ENCODE results near the gene ANKS4B.
"Not testable (repeated sequence)": the region's sequence is repeated elsewhere in the genome, so short reads cannot be mapped to it uniquely, and the experiment has no call there.

ANKS4B gene

DNA sequence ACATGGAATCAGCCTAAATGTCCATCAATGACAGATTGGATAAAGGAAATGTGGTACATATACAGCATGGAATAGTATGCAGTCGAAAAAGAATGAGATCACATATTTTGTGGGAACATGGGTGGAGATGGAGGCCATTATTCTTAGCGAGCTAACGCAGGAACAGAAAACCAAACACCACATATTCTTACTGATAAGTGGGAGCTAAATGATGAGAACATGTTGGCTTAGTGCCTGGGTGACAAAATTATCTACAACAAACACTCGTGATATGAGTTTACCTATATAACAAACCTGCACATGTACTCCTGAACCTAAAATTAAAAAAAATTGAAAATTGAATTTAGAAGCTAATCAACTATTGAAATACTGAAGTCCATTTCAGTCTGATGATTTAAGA lies 6.1 kb downstream of the ANKS4B start:
- H2BK5ac ChIP-seq (ENCODE audit: low read length) = no peak overlapping the region
- H3K4me2 ChIP-seq (ENCODE audit: insufficient read depth, low read length, poor library complexity, severe bottlenecking) = no peak overlapping the region
- no peak overlapping the region for H2BK15ac ChIP-seq (ENCODE audit: low read length)
- H3K27ac ChIP-seq (replicated peaks; ENCODE audit: low read length) = no peak overlapping the region
- H3K23ac ChIP-seq (ENCODE audit: low read depth, low read length, poor library complexity) = no peak overlapping the region
- no peaks in the 10 kb centered on the region for H3K79me1 ChIP-seq (ENCODE audit: low read depth, low read length)
- no peak overlapping the region for H3K14ac ChIP-seq (ENCODE audit: low read length)
- H3K18ac ChIP-seq (ENCODE audit: low read length) = no peak overlapping the region
- DNase-seq (ENCODE audit: low spot score) = no peak
- no peaks in the 10 kb centered on the region for H3K9me3 ChIP-seq (replicated peaks in 1 of 2; ENCODE audit: control insufficient read depth in 2 of 2, insufficient read depth in 1 of 2, low read depth in 1 of 2, low read length in 2 of 2)
- H2AK5ac ChIP-seq (ENCODE audit: low read depth, low read length) = no peak overlapping the region
- H3K9ac ChIP-seq (ENCODE audit: low read depth, low read length, poor library complexity) = no peak overlapping the region
- H2BK120ac ChIP-seq (ENCODE audit: low read depth, low read length) = no peak overlapping the region
- no peaks in the 10 kb centered on the region for H3K4me1 ChIP-seq (ENCODE audit: control insufficient read depth in 2 of 2, insufficient read depth in 1 of 2, low read depth in 1 of 2, low read length in 2 of 2)
- H4K91ac ChIP-seq (ENCODE audit: low read depth, low read length, poor library complexity) = no peak overlapping the region
- no CpG with 5 or more reads among the region's 4 CpGs for WGBS, 2 donors (ENCODE audit: extremely low coverage in 2 of 2, insufficient read length in 2 of 2, insufficient replicate concordance in 1 of 2)
- H4K8ac ChIP-seq (ENCODE audit: low read depth, low read length) = no peak overlapping the region
- H3K4me3 ChIP-seq (ENCODE audit: low read length in 2 of 2) = no peak overlapping the region
- H2BK12ac ChIP-seq (ENCODE audit: low read length) = no peak overlapping the region
- no peak overlapping the region for H2AFZ ChIP-seq (ENCODE audit: low read length)
- H3K4ac ChIP-seq (ENCODE audit: low read length) = no peak overlapping the region
- H3K36me3 ChIP-seq (replicated peaks in 1 of 2; ENCODE audit: control insufficient read depth in 2 of 2, insufficient read depth in 2 of 2, low read length in 2 of 2) = no peaks in the 10 kb centered on the region
- peaks cover 0 to 4% (median 0%) of the 10 kb centered on the region in 3 experiments for H3K27me3 ChIP-seq (ENCODE audit: control insufficient read depth in 3 of 3, insufficient read depth in 3 of 3, low read depth in 1 of 3, low read length in 3 of 3)

- H3K4me2 ChIP-seq (ENCODE audit: insufficient read depth, low read length, poor library complexity, severe bottlenecking) = no peak overlapping the region
- H2BK5ac ChIP-seq (ENCODE audit: low read length) = no peak overlapping the region
- H3K18ac ChIP-seq (ENCODE audit: low read length) = no peak overlapping the region
- H3K79me1 ChIP-seq (ENCODE audit: low read depth, low read length) = no peaks in the 10 kb centered on the region
- H4K8ac ChIP-seq (ENCODE audit: low read depth, low read length) = no peak overlapping the region
- no peak overlapping the region for H3K27ac ChIP-seq (replicated peaks; ENCODE audit: low read length)
- H2AFZ ChIP-seq (ENCODE audit: low read length) = no peak overlapping the region
- no peak overlapping the region for H3K4ac ChIP-seq (ENCODE audit: low read length)
- H2BK120ac ChIP-seq (ENCODE audit: low read depth, low read length) = no peak overlapping the region
- no CpG with 5 or more reads among the region's 2 CpGs for WGBS, 2 donors (ENCODE audit: extremely low coverage in 2 of 2, insufficient read length in 2 of 2, insufficient replicate concordance in 1 of 2)
- peaks cover 0 to 3% (median 0%) of the 10 kb centered on the region in 3 experiments for H3K27me3 ChIP-seq (ENCODE audit: control insufficient read depth in 3 of 3, insufficient read depth in 3 of 3, low read depth in 1 of 3, low read length in 3 of 3)
- H3K14ac ChIP-seq (ENCODE audit: low read length) = no peak overlapping the region
- no peak overlapping the region for H2BK12ac ChIP-seq (ENCODE audit: low read length)
- H2BK15ac ChIP-seq (ENCODE audit: low read length) = no peak overlapping the region
- H2AK5ac ChIP-seq (ENCODE audit: low read depth, low read length) = no peak overlapping the region
- no peaks in the 10 kb centered on the region for H3K9me3 ChIP-seq (replicated peaks in 1 of 2; ENCODE audit: control insufficient read depth in 2 of 2, insufficient read depth in 1 of 2, low read depth in 1 of 2, low read length in 2 of 2)
- no peak overlapping the region for H3K4me3 ChIP-seq (ENCODE audit: low read length in 2 of 2)
- no peaks in the 10 kb centered on the region for H3K36me3 ChIP-seq (replicated peaks in 1 of 2; ENCODE audit: control insufficient read depth in 2 of 2, insufficient read depth in 2 of 2, low read length in 2 of 2)
- no peak overlapping the region for H4K91ac ChIP-seq (ENCODE audit: low read depth, low read length, poor library complexity)
- H3K4me1 ChIP-seq (ENCODE audit: control insufficient read depth in 2 of 2, insufficient read depth in 1 of 2, low read depth in 1 of 2, low read length in 2 of 2) = peaks cover 0 to 2% of the 10 kb centered on the region in 2 donors
- no peak for DNase-seq (ENCODE audit: low spot score)
- H3K23ac ChIP-seq (ENCODE audit: low read depth, low read length, poor library complexity) = no peak overlapping the region
- H3K9ac ChIP-seq (ENCODE audit: low read depth, low read length, poor library complexity) = no peak overlapping the region
These were observed 9.3 kb downstream of the ANKS4B start for GRCh38 chr16:21242756-21243155.

DNA sequence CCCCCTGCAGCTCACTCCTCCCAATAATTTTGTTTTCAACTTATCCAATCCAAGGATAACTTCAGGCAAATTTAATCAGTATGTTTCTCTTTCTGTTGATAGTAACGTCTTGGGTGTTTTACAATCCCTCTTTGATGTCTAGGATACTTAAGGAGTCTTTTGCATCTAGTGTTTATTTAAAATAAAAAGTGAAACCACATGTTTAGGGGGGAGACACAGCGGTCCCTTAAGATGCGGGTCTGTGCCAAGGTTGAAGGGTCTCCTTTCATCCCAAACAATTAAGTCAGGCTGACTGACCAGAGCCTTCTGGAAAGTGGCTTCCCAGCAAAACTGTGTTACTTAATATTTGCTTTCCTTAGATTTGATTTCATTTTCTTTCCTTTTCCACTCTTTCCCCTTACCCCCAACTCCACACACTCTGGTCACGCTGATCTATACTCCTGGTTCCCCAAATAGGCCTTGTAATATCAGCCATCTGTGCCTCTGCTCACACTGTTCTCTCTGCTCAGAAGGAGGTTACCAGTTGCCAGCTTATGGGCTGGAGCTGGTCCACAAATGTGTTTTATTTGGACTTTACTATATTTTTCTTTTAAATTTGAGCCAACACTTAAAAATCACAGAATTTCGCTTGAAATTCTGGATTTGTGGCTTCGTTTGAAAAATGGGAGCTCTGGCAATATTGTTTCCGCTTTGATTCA lies 11.2 kb downstream of the ANKS4B start:
- Histone ChIP-seq H3K9ac (ENCODE audit: low read depth, low read length, poor library complexity) (no peak overlapping the region), H3K23ac (ENCODE audit: low read depth, low read length, poor library complexity) (no peak overlapping the region), H3K27me3 (ENCODE audit: control insufficient read depth in 3 of 3, insufficient read depth in 3 of 3, low read depth in 1 of 3, low read length in 3 of 3) (peaks cover 0 to 4% (median 0%) of the 10 kb centered on the region in 3 experiments), H3K4me1 (ENCODE audit: control insufficient read depth in 2 of 2, insufficient read depth in 1 of 2, low read depth in 1 of 2, low read length in 2 of 2) (peaks cover 0 to 2% of the 10 kb centered on the region in 2 donors), H2AK5ac (ENCODE audit: low read depth, low read length) (no peak overlapping the region), H4K91ac (ENCODE audit: low read depth, low read length, poor library complexity) (no peak overlapping the region), H3K18ac (ENCODE audit: low read length) (no peak overlapping the region), H3K4me2 (ENCODE audit: insufficient read depth, low read length, poor library complexity, severe bottlenecking) (no peak overlapping the region), H2AFZ (ENCODE audit: low read length) (no peak overlapping the region), H3K4me3 (ENCODE audit: low read length in 2 of 2) (no peak overlapping the region), H2BK120ac (ENCODE audit: low read depth, low read length) (no peak overlapping the region), H3K9me3 (replicated peaks in 1 of 2; ENCODE audit: control insufficient read depth in 2 of 2, insufficient read depth in 1 of 2, low read depth in 1 of 2, low read length in 2 of 2) (no peaks in the 10 kb centered on the region), H3K4ac (ENCODE audit: low read length) (no peak overlapping the region), H3K27ac (replicated peaks; ENCODE audit: low read length) (no peak overlapping the region), H3K36me3 (replicated peaks in 1 of 2; ENCODE audit: control insufficient read depth in 2 of 2, insufficient read depth in 2 of 2, low read length in 2 of 2) (no peaks in the 10 kb centered on the region), H2BK15ac (ENCODE audit: low read length) (no peak overlapping the region), H4K8ac (ENCODE audit: low read depth, low read length) (no peak overlapping the region), H2BK12ac (ENCODE audit: low read length) (no peak overlapping the region), H3K14ac (ENCODE audit: low read length) (no peak overlapping the region), H3K79me1 (ENCODE audit: low read depth, low read length) (no peaks in the 10 kb centered on the region), H2BK5ac (ENCODE audit: low read length) (no peak overlapping the region)
- no peak for DNase-seq (ENCODE audit: low spot score)
- no CpG with 5 or more reads among the region's 7 CpGs for WGBS, 2 donors (ENCODE audit: extremely low coverage in 2 of 2, insufficient read length in 2 of 2, insufficient replicate concordance in 1 of 2)

- not testable (repeated sequence) for H3K4ac ChIP-seq (ENCODE audit: low read length); H3K9me3 ChIP-seq (replicated peaks in 1 of 2; ENCODE audit: control insufficient read depth in 2 of 2, insufficient read depth in 1 of 2, low read depth in 1 of 2, low read length in 2 of 2); H3K18ac ChIP-seq (ENCODE audit: low read length)
These were observed 14.7 kb downstream of the ANKS4B start for GRCh38 chr16:21248179-21248578.

More at GRCh38 chr16:21248179-21248578, 14.7 kb downstream of the ANKS4B start:
- not testable (repeated sequence) for H3K4me2 ChIP-seq (ENCODE audit: insufficient read depth, low read length, poor library complexity, severe bottlenecking); H4K8ac ChIP-seq (ENCODE audit: low read depth, low read length); H3K27ac ChIP-seq (replicated peaks; ENCODE audit: low read length); H3K36me3 ChIP-seq (replicated peaks in 1 of 2; ENCODE audit: control insufficient read depth in 2 of 2, insufficient read depth in 2 of 2, low read length in 2 of 2); H3K14ac ChIP-seq (ENCODE audit: low read length); H4K91ac ChIP-seq (ENCODE audit: low read depth, low read length, poor library complexity); H3K23ac ChIP-seq (ENCODE audit: low read depth, low read length, poor library complexity); H3K4me1 ChIP-seq (ENCODE audit: control insufficient read depth in 2 of 2, insufficient read depth in 1 of 2, low read depth in 1 of 2, low read length in 2 of 2); H2BK12ac ChIP-seq (ENCODE audit: low read length); H3K79me1 ChIP-seq (ENCODE audit: low read depth, low read length); H2BK120ac ChIP-seq (ENCODE audit: low read depth, low read length); H3K4me3 ChIP-seq (ENCODE audit: low read length in 2 of 2); DNase-seq (ENCODE audit: low spot score); H2AK5ac ChIP-seq (ENCODE audit: low read depth, low read length); H3K9ac ChIP-seq (ENCODE audit: low read depth, low read length, poor library complexity); H2BK15ac ChIP-seq (ENCODE audit: low read length); H2BK5ac ChIP-seq (ENCODE audit: low read length); H3K27me3 ChIP-seq (ENCODE audit: control insufficient read depth in 3 of 3, insufficient read depth in 3 of 3, low read depth in 1 of 3, low read length in 3 of 3); H2AFZ ChIP-seq (ENCODE audit: low read length)
- WGBS, 2 donors (ENCODE audit: extremely low coverage in 2 of 2, insufficient read length in 2 of 2, insufficient replicate concordance in 1 of 2) = no CpG with 5 or more reads among the region's 4 CpGs
